Kidney epithelial cell (primary cell): ENCODE results near the gene CSAG3. TPM values are rescaled to one million over a fixed set of nuclear protein-coding genes. Genes with fewer than 3 reads are reported as not detected.
"Not testable (repeated sequence)": the region's sequence is repeated elsewhere in the genome, so short reads cannot be mapped to it uniquely, and the experiment has no call there.

ENCODE experiments used
- DNase-seq: peaks from one replicate; pipeline ENCODE4 v3.0.0-alpha.2; 2010; ENCODE audit warnings: low read depth
- H3K27me3 ChIP-seq: 2 replicates; pipeline ENCODE4 v1.6.0; 2011; ENCODE audit warnings: low read length; ENCODE audit not compliant: control insufficient read depth, insufficient read depth
- H3K36me3 ChIP-seq: 2 replicates; pipeline ENCODE4 v1.5.1; 2011; ENCODE audit warnings: low read length; ENCODE audit not compliant: control insufficient read depth, insufficient read depth
- H3K4me3 ChIP-seq: 2 replicates; pipeline ENCODE4 v1.5.1; 2011; ENCODE audit warnings: low read depth, mild to moderate bottlenecking, control low read depth, low read length
- total RNA-seq: library from RNA; depleted of rRNA; stranded (reverse); fragments of >200 nt; gene quantifications from 2 replicates; pipeline ENCODE4 v1.2.3, GENCODE V29; 2015
- TF ChIP-seq, protein P1 (sequence below): IDR thresholded peaks from 2 replicates; pipeline ENCODE4 v1.5.1; 2011; ENCODE audit warnings: mild to moderate bottlenecking, moderate library complexity, low read length, control low read depth, inconsistent platforms; ENCODE audit not compliant: insufficient read depth, poor library complexity, severe bottlenecking

CSAG3 gene
- total RNA-seq, 1 donor from 2014 or later = not detected

DNA sequence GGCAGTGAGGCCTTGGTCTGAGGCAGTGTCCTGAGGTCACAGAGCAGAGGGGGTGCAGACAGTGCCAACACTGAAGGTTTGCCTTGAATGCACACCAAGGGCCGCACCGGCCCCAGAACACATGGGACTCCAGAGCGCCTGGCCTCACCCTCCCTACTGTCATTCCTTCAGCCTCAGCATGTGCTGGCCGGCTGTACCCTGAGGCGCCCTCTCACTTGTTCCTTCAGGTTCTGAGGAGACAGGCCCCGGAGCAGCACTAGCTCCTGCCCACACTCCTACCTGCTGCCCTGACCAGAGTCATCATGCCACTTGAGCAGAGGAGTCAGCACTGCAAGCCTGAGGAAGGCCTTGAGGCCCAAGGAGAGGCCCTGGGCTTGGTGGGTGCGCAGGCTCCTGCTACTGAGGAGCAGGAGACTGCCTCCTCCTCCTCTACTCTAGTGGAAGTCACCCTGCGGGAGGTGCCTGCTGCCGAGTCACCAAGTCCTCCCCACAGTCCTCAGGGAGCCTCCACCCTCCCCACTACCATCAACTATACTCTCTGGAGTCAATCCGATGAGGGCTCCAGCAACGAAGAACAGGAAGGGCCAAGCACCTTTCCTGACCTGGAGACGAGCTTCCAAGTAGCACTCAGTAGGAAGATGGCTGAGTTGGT is 23.0 kb upstream of the CSAG3 start:
- H3K27me3 ChIP-seq = no peaks in the 10 kb centered on the region
- TF ChIP-seq, protein P1, sequence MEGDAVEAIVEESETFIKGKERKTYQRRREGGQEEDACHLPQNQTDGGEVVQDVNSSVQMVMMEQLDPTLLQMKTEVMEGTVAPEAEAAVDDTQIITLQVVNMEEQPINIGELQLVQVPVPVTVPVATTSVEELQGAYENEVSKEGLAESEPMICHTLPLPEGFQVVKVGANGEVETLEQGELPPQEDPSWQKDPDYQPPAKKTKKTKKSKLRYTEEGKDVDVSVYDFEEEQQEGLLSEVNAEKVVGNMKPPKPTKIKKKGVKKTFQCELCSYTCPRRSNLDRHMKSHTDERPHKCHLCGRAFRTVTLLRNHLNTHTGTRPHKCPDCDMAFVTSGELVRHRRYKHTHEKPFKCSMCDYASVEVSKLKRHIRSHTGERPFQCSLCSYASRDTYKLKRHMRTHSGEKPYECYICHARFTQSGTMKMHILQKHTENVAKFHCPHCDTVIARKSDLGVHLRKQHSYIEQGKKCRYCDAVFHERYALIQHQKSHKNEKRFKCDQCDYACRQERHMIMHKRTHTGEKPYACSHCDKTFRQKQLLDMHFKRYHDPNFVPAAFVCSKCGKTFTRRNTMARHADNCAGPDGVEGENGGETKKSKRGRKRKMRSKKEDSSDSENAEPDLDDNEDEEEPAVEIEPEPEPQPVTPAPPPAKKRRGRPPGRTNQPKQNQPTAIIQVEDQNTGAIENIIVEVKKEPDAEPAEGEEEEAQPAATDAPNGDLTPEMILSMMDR = no peak
- no peak for DNase-seq
- no peak overlapping the region for H3K4me3 ChIP-seq
- H3K36me3 ChIP-seq = no peaks in the 10 kb centered on the region

DNA sequence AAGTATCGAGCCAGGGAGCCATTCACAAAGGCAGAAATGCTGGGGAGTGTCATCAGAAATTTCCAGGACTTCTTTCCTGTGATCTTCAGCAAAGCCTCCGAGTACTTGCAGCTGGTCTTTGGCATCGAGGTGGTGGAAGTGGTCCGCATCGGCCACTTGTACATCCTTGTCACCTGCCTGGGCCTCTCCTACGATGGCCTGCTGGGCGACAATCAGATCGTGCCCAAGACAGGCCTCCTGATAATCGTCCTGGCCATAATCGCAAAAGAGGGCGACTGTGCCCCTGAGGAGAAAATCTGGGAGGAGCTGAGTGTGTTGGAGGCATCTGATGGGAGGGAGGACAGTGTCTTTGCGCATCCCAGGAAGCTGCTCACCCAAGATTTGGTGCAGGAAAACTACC is 22.5 kb upstream of the CSAG3 start:
- DNase-seq, H3K36me3 ChIP-seq, H3K4me3 ChIP-seq, H3K27me3 ChIP-seq: not testable (repeated sequence)

DNA sequence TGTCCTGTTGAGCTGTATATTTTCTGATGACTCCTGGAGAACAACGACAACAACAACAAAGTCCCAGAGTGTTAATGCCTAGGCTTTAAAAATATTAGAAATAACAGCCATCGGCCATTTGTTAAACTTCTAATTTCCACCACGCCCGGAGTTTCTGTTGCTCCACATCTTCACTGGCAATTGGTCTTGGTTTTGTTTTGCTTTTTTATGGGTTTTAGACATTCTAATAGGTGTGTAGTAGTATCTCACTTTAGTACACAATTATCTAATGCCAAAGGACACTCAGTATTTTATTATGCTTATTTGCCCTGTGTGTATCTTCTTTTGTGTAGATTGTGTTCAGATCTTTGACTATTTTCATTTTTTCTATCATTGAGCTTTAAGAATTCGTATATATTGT is 20.5 kb upstream of the CSAG3 start:
- H3K27me3 ChIP-seq = no peaks in the 10 kb centered on the region
- no peak overlapping the region for H3K4me3 ChIP-seq
- DNase-seq = no peak
- TF ChIP-seq, protein P1 = no peak
- H3K36me3 ChIP-seq = no peaks in the 10 kb centered on the region

DNA sequence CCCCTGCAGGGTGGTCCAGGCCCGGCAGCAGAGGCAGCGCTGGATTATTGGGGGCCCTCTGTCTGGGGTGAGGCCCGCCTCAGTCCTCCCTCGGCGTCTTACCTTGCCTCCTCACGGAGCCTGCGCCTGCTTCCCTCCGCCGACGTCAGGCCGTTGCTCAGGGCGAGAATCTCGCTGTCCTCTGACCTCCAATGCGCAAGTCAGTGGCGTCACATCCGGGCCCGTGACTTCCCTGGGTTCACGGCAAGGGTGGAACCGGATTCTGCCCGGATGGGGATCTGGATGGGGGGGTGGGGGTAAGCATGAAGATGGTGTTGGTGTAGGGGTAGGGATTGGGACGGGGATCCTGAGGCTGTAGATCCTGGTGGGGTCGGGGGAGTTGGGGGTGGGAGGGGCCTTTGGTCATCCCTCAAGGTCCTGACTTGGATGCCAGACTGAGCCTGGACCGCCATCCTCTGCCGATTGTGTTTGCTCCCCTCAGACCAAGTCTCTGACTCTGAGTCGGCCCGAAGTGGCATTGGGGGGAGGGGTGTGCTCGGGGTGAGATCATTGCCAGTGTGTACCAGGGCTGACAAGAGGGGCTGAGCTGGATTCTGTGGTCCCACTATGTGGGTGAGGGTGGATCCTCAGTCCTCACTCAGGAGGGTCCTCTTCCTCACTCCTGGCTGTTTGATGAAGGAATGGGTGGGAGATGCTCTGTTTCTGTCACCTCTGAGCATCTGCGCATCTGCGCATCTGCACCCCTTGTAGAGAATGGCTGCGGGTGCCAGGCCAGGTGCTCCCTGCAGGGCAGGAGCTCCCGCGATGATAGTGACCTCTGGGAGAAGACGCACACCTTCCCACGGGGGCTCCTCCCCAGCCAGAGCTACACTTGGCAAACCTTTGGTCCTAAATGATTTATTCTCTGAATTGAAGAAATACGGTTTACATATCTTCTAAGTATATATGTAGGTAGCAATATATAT is 5.0 kb upstream of the CSAG3 start, which contains the start of gene MAGEA2:
TSS of gene MAGEA2 (minus strand) at position 157 of the 965 bp plus-strand sequence. CDS start 2,479 bp downstream, outside the sequence.
- not testable (repeated sequence) for H3K4me3 ChIP-seq, H3K36me3 ChIP-seq, H3K27me3 ChIP-seq, DNase-seq

DNA sequence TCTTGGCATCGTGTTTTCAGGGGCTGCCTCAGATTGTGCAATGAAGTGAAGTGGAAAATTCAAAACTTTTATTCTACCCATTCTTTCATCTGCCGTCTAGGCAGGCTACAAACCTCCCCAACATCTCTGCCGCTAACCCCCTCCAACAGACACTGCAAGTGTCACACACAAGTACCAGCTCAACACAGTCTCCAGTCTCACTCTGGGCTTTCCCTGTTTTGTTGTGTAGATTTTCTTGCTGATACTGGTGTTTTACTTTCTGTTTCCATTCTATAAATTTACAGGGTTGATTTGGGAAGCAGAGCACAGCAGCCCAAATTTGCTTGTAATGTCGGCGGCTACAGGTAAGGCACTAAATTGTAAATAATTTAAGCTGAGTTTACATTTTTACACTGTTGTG is 4.1 kb upstream of the CSAG3 start:
- H3K4me3 ChIP-seq, H3K36me3 ChIP-seq, H3K27me3 ChIP-seq, DNase-seq: not testable (repeated sequence)

DNA sequence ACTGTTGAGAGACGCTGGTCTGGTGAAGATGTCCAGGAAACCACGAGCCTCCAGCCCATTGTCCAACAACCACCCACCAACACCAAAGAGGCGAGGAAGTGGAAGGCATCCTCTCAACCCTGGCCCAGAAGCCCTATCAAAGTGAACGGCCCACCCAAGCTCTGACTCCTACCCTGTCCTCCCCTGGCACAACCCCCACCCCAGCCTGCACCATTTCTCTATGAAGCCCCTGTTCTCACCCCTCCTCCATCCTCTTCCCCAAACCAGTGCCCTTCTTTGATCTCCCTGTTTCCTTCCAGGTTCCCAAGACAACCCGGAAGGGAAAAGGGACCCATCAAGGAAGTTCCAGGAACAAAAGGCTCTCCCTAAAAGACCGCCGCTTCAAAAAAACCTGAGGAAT is 526 bp downstream of the CSAG3 start:
- DNase-seq, H3K4me3 ChIP-seq, H3K36me3 ChIP-seq, H3K27me3 ChIP-seq: not testable (repeated sequence)

DNA sequence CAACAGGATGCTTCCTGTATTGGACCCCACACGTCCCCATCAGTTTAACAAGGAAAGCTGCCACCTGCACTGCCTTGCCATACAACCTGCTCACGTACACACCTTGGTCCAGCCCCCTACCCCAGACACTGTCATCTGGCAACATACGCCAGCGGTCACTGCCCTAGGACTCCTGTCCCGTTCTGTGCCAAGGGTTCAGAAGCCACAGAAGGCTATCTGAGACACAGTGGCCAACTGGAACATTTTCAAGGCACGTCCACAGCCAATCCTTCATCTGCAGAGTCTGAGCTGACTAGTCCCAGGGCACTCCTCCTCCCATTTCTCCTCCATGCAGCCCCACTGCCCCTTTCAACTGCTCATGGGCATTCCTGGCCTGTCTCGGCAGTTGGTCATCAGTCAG is 2.6 kb downstream of the CSAG3 start:
- H3K36me3 ChIP-seq, DNase-seq, H3K4me3 ChIP-seq, H3K27me3 ChIP-seq: not testable (repeated sequence)

DNA sequence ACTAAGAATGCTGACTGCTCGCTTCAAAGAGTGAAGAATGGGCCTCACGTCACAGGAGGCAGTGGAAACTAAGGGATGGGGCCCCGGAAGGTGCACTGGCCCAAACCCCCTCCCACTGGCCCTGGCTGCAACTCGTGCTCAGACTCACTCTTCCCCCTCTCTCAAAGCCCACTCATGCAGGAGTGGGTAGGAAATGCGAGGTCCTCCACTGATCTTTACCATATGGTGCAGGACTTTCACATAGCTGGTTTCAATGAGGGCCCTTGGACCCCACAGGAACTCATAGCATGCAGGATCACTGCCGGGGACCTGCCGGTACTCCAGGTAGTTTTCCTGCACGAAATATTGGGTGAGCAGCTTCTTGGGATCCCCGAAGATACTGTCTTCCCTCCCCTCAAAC is 7.5 kb downstream of the CSAG3 start:
- not testable (repeated sequence) for DNase-seq, H3K36me3 ChIP-seq, H3K4me3 ChIP-seq, H3K27me3 ChIP-seq

DNA sequence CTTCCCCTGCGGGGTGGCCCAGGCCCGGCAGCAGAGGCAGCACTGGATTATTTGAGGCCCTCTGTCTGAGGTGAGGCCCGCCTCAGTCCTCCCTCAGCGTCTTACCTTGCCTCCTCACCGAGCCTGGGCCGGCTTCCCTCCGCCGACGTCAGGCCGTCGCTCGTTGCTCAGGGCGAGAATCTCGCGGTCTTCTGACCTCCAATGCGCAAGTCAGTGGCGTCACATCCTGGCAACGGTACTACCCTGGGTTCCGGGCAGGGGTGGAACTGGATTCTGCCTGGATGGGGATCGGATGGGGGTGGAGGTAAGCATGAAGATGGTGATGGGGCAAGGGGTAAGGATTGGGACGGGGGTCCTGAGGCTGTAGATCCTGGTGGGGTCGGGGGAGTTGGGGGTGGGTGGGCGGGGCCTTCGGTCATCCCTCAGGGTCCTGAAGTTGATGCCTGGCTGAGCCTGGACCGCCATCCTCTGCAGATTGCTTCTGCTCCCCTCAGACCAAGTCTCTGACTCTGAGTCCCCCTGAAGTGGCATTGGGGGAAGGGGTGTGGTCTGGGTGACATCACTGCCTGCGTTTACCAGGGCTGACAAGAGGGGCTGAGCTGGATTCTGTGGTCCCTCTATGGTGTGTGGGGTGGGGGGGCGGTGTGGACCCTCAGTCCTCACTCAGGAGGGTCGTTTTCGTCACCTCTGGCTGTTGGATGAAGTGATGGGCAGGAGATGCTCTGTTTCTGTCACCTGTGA is 10.7 kb downstream of the CSAG3 start, which contains the start of gene MAGEA6:
TSS of gene MAGEA6 (minus strand) at position 141 of the 741 bp plus-strand sequence. CDS start 2,039 bp downstream, outside the sequence.
- H3K4me3 ChIP-seq, H3K36me3 ChIP-seq, DNase-seq, H3K27me3 ChIP-seq: not testable (repeated sequence)

DNA sequence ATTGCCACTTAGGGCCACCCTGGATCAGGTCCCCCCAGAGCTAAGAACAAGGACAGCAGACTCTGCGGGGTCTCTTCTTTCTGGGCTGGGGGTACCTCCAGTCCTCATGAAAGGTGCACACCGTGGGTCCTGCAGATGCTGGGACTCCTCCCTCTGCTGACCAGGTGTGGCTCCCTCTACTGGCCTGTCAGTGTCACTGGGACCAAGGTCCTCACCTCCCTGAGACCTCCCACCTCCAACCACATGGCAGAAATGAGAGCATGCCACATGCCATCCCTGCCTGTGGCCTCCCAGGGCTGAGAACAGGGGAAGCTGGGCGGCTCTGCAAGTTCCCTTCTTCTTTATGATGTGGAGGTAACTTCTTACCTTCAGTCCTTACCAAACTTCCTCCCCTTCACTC is 28.0 kb downstream of the CSAG3 start:
- H3K27me3 ChIP-seq, H3K36me3 ChIP-seq, H3K4me3 ChIP-seq, DNase-seq: not testable (repeated sequence)
